HG02763 (cell line): ENCODE data around the gene SNAPC1.
A peak's percentile ranks its signal among the peaks of the same experiment; 100 is the strongest.
"Not testable (repeated sequence)": the region's sequence is repeated elsewhere in the genome, so short reads cannot be mapped to it uniquely, and the experiment has no call there.

Experiments used
- ATAC-seq: cut with Tn5 transposase; IDR thresholded peaks from one replicate; pipeline ENCODE4 v1.9.1; 2021; ENCODE audit warnings: mild to moderate bottlenecking, moderate library complexity; ENCODE audit not compliant: unreplicated experiment

SNAPC1 gene

GRCh38 chr14:61761959-61762786 is at the start of gene SNAPC1:
TSS of gene SNAPC1 (plus strand) at chr14:61762420. CDS start at chr14:61762461, 41 bp downstream.
- ATAC-seq: peak; percentile 99

- ATAC-seq: no peak
Measured at GRCh38 chr14:61713724-61714437, 48.3 kb upstream of the SNAPC1 start.

- ATAC-seq: no peak
Measured at GRCh38 chr14:61716956-61717355, 45.3 kb upstream of the SNAPC1 start.

GRCh38 chr14:61718039-61718438 is 44.2 kb upstream of the SNAPC1 start:
- no peak for ATAC-seq

- peak; percentile 40 for ATAC-seq
Measured at GRCh38 chr14:61719344-61720293, 42.6 kb upstream of the SNAPC1 start.

GRCh38 chr14:61720294-61720661 is 41.9 kb upstream of the SNAPC1 start:
- no peak for ATAC-seq

- no peak for ATAC-seq
Measured at GRCh38 chr14:61720741-61721140, 41.5 kb upstream of the SNAPC1 start.

GRCh38 chr14:61724133-61724532 is 38.1 kb upstream of the SNAPC1 start:
- ATAC-seq: no peak

- no peak for ATAC-seq
Measured at GRCh38 chr14:61726778-61727658, 35.2 kb upstream of the SNAPC1 start.

GRCh38 chr14:61730756-61731373 is 31.4 kb upstream of the SNAPC1 start:
- ATAC-seq: no peak

GRCh38 chr14:61733972-61734371 is 28.2 kb upstream of the SNAPC1 start:
- ATAC-seq: no peak

GRCh38 chr14:61736751-61737150 is 25.5 kb upstream of the SNAPC1 start:
- ATAC-seq: no peak

- no peak for ATAC-seq
Measured at GRCh38 chr14:61737915-61738314, 24.3 kb upstream of the SNAPC1 start.

GRCh38 chr14:61739133-61739532 is 23.1 kb upstream of the SNAPC1 start:
- no peak for ATAC-seq

- ATAC-seq: no peak
Measured at GRCh38 chr14:61742371-61742770, 19.8 kb upstream of the SNAPC1 start.

- no peak for ATAC-seq
Measured at GRCh38 chr14:61744238-61744637, 18.0 kb upstream of the SNAPC1 start.

GRCh38 chr14:61746346-61746745 is 15.9 kb upstream of the SNAPC1 start:
- not testable (repeated sequence) for ATAC-seq

GRCh38 chr14:61746881-61747280 is 15.3 kb upstream of the SNAPC1 start:
- ATAC-seq: no peak

GRCh38 chr14:61747342-61747741 is 14.9 kb upstream of the SNAPC1 start:
- ATAC-seq: no peak

GRCh38 chr14:61749264-61749663 is 13.0 kb upstream of the SNAPC1 start:
- no peak for ATAC-seq
